ENCODE measurements around the gene GSX2. TPM values are rescaled to one million over a fixed set of nuclear protein-coding genes. Genes with fewer than 3 reads are reported as not detected.

Gene GSX2
- total and polyA plus RNA-seq, 2 of the 4 experiments (the other 2 are of a cell fraction) = not detected

- Histone ChIP-seq H3K56ac (ENCODE audit: extremely low read depth, insufficient read depth, low read length) (no peak overlapping the region), H3K9me1 (ENCODE audit: insufficient read depth, low read length) (no peaks in the 10 kb centered on the region), H2BK20ac (ENCODE audit: low read depth, low read length) (peak overlapping the region; percentile 48; the same call in 1 of the 2 replicates), H2AK5ac (ENCODE audit: low read depth, low read length) (no peak overlapping the region; the same call in 1 of the 2 replicates), H3K14ac (replicated peaks; ENCODE audit: low read depth, low read length) (no peak overlapping the region), H2AFZ (replicated peaks; ENCODE audit: low read length, poor library complexity) (no peak overlapping the region), H2AK9ac (replicated peaks; ENCODE audit: low read depth, low read length, poor library complexity) (no peak overlapping the region), H3K9me3 (ENCODE audit: control insufficient read depth, insufficient read depth, low read length) (no peaks in the 10 kb centered on the region), H3K18ac (ENCODE audit: low read depth, low read length) (no peak overlapping the region), H3K4me2 (ENCODE audit: low read depth, low read length) (no peak overlapping the region), H3K4ac (ENCODE audit: low read depth, low read length) (no peak overlapping the region), H4K20me1 (ENCODE audit: insufficient read depth, low read length) (no peaks in the 10 kb centered on the region), H2BK5ac (ENCODE audit: low read depth, low read length, poor library complexity, severe bottlenecking) (no peak overlapping the region), H3K4me3 (ENCODE audit: insufficient read depth, low read depth, low read length) (no peak overlapping the region), H3K27me3 (ENCODE audit: control insufficient read depth, insufficient read depth, low read length) (no peaks in the 10 kb centered on the region), H2BK120ac (ENCODE audit: low read depth, low read length) (peak overlapping the region; percentile 56; the same call in 1 of the 2 replicates), H3K27ac (ENCODE audit: insufficient read depth, low read length) (no peak overlapping the region), H3K36me3 (ENCODE audit: control insufficient read depth, insufficient read depth, low read length) (no peaks in the 10 kb centered on the region), H3K9ac (ENCODE audit: low read depth, low read length) (no peak overlapping the region), H4K8ac (ENCODE audit: low read depth in 2 of 2, low read length in 2 of 2) (peak overlapping the region in 1 of 2 experiments; percentile 52; a peak in 1 of 4 replicates), H3K4me1 (ENCODE audit: control insufficient read depth, insufficient read depth, low read length) (no peaks in the 10 kb centered on the region), H3K79me1 (ENCODE audit: low read depth in 1 of 2, low read length in 2 of 2) (no peaks in the 10 kb centered on the region), H4K5ac (ENCODE audit: low read depth, low read length) (no peak overlapping the region), H4K91ac (ENCODE audit: insufficient read depth, low read depth, low read length) (no peak overlapping the region), H2BK15ac (ENCODE audit: low read depth, low read length) (no peak overlapping the region), H3K23ac (ENCODE audit: low read depth, low read length) (no peak overlapping the region)
- ChIA-PET POLR2A (ENCODE audit: unreplicated experiment) (no interaction called here), CTCF (interaction anchor here (1.2 kb wide), 1 partner anchor 86 kb away, joined by 4 read pairs; no protein-coding TSS in a partner anchor)
- ATAC-seq (ENCODE audit: low read depth) (peak; percentile 63), DNase-seq (peak; percentile 32)
- no TSS peak for BruUV-seq (replicated peaks)
- TF ChIP-seq CEBPB (IDR thresholded peaks at IDR 0.05; ENCODE audit: low read depth, low read length) (peak; percentile 69), RAD21 (IDR thresholded peaks at IDR 0.05; ENCODE audit: low read length) (no peak), MXI1 (IDR thresholded peaks at IDR 0.05; ENCODE audit: borderline replicate concordance, low read depth, low read length) (no peak)
- dilution Hi-C loops (cut with HindIII; ENCODE audit: low sequenced_read_pairs, unreplicated experiment) (no loop called here), in situ Hi-C loops (cut with MboI; ENCODE audit: low sequenced_read_pairs) (no loop called here), intact Hi-C loops (cut with micrococcal nuclease) (loop anchor here (5.0 kb wide), 1 partner anchor 78 kb away; no protein-coding TSS in a partner anchor)
- no CpG with 5 or more reads among the region's 5 CpGs for WGBS, 2 experiments (ENCODE audit: extremely low coverage in 2 of 2, insufficient read length in 1 of 2)
Observed at GRCh38 chr4:54118850-54119589, 19.1 kb downstream of the GSX2 start.

Data from IMR-90 (cell line).